Activated CD4-positive, CD25-positive, alpha-beta regulatory T cell treated with anti-CD3 and anti-CD28 coated beads, Interleukin-2, amount 50 U/mL, for 24 hours (primary cell): Measurements from ENCODE around the gene TMEFF2.

ENCODE experiments used
- ATAC-seq, 2 donors: fragments of 150-1000 bp; cut with Tn5 transposase; one replicate each; pipeline ENCODE4 v1.10.0; 2021; ENCODE audit warnings: mild to moderate bottlenecking in 1 of 2, moderate library complexity in 1 of 2

TMEFF2 gene

GRCh38 chr2:192005211-192005610 is 189.5 kb downstream of the TMEFF2 start:
- no peak for ATAC-seq

GRCh38 chr2:192004188-192004963 is 190.4 kb downstream of the TMEFF2 start:
- no peak for ATAC-seq

- ATAC-seq: no peak
Observed at GRCh38 chr2:192002418-192002817, 192.3 kb downstream of the TMEFF2 start.

- no peak for ATAC-seq
Observed at GRCh38 chr2:192000196-192000980, 194.3 kb downstream of the TMEFF2 start.

- ATAC-seq: no peak
Observed at GRCh38 chr2:191999101-191999841, 195.5 kb downstream of the TMEFF2 start.

GRCh38 chr2:191995285-191995684 is 199.4 kb downstream of the TMEFF2 start:
- ATAC-seq: no peak

GRCh38 chr2:191994749-191995148 is 200.0 kb downstream of the TMEFF2 start:
- no peak for ATAC-seq

- no peak for ATAC-seq
Observed at GRCh38 chr2:191991442-191991841, 203.3 kb downstream of the TMEFF2 start.

GRCh38 chr2:191985740-191986139 is 209.0 kb downstream of the TMEFF2 start:
- ATAC-seq: no peak

- no peak for ATAC-seq
Observed at GRCh38 chr2:191983591-191983990, 211.1 kb downstream of the TMEFF2 start.

GRCh38 chr2:191983186-191983585 is 211.5 kb downstream of the TMEFF2 start:
- ATAC-seq: no peak

- no peak for ATAC-seq
Observed at GRCh38 chr2:191981706-191982105, 213.0 kb downstream of the TMEFF2 start.

- no peak for ATAC-seq
Observed at GRCh38 chr2:191980483-191980882, 214.2 kb downstream of the TMEFF2 start.

GRCh38 chr2:191979221-191979730 is 215.5 kb downstream of the TMEFF2 start:
- ATAC-seq: no peak

GRCh38 chr2:191977754-191978153 is 217.0 kb downstream of the TMEFF2 start:
- no peak for ATAC-seq

GRCh38 chr2:191976436-191976835 is 218.3 kb downstream of the TMEFF2 start:
- no peak for ATAC-seq

GRCh38 chr2:191974676-191975075 is 220.1 kb downstream of the TMEFF2 start:
- ATAC-seq: no peak

- ATAC-seq: no peak
Observed at GRCh38 chr2:191970867-191971266, 223.9 kb downstream of the TMEFF2 start.

GRCh38 chr2:191968120-191968519 is 226.6 kb downstream of the TMEFF2 start:
- ATAC-seq: no peak

GRCh38 chr2:191965733-191966132 is 229.0 kb downstream of the TMEFF2 start:
- ATAC-seq: no peak

GRCh38 chr2:191961556-191961955 is 233.2 kb downstream of the TMEFF2 start:
- no peak for ATAC-seq

- no peak for ATAC-seq
Observed at GRCh38 chr2:191959209-191959608, 235.5 kb downstream of the TMEFF2 start.
